Gastrocnemius medialis (tissue), 4 donors: ENCODE data around the gene NKX2-1.

ENCODE experiments used
- CTCF ChIP-seq, 5 experiments: fragments of 450-650 bp in 3 of 5; fragments of 200-600 bp in 2 of 5; sonication (generic) in 2 of 5; IDR thresholded peaks in 4 of 5; conservative IDR thresholded peaks in 1 of 5; 1 replicate in 4 of 5; 2 replicates in 1 of 5; pipeline ENCODE4 v1.5.1; 2016 to 2019; ENCODE audit warnings: antibody characterized with exemption in 5 of 5, mild to moderate bottlenecking in 3 of 5, moderate library complexity in 3 of 5
- POLR2A ChIP-seq, 2 donors: fragments of 450-650 bp; IDR thresholded peaks; one replicate each; pipeline ENCODE4 v1.6.1; 2017; ENCODE audit warnings: antibody characterized with exemption in 2 of 2, mild to moderate bottlenecking in 2 of 2, moderate library complexity in 2 of 2

- TF ChIP-seq CTCF (IDR thresholded peaks at IDR 0.05 in 4 of 5, conservative IDR thresholded peaks at IDR 0.05 in 1 of 5), result no peak
- TF ChIP-seq POLR2A (IDR thresholded peaks at IDR 0.05), result no peak
Observed at GRCh38 chr14:36529062-36529461, 9.0 kb upstream of the NKX2-1 start.
